SK-N-MC (cell line): Measurements from ENCODE around the gene TMCC3.

Source experiments
- EZH2 ChIP-seq: fragments of 200-600 bp; sonication (generic); IDR thresholded peaks from one replicate; pipeline ENCODE4 v1.6.1; 2017; ENCODE audit warnings: antibody characterized with exemption
- FOXP2 ChIP-seq: optimal IDR thresholded peaks from 2 replicates; pipeline ENCODE3; 2011; ENCODE audit warnings: mild to moderate bottlenecking, moderate library complexity; ENCODE audit not compliant: insufficient read depth; ENCODE audit errors: extremely low read length, control extremely low read depth
- POLR2AphosphoS5 ChIP-seq: IDR thresholded peaks from 2 replicates; pipeline ENCODE4 v1.6.1; 2012; ENCODE audit warnings: mild to moderate bottlenecking, low read depth, low read length, borderline replicate concordance

DNA sequence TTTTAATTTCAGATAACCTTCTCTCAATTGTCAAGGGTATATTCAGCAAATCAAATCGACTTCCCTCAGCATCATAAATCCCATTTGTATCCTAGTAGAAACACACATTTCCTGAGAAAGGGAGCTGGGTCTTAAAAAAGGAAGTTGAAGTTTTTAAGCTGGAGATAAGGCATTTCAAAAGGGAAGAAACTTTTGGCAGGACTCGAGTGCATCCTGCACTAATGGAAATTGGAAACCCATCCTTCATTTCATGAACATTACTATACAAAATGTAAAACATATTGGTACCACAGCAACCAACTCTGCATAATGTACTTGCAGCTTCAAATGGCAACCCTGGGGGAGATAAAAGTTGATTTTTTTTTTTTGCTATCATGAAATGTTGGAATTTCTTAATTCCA, 23.7 kb upstream of the TMCC3 start:
- TF ChIP-seq POLR2AphosphoS5 (no peak), EZH2 (no peak), FOXP2 (no peak)
